GM23248 (cell line): ENCODE data around the gene PAPOLA.

ENCODE experiments used
- EZH2 ChIP-seq: fragments of 200-600 bp; sonication (generic); IDR thresholded peaks from 2 replicates; pipeline ENCODE4 v1.6.1; 2018; ENCODE audit warnings: antibody characterized with exemption, mild to moderate bottlenecking; ENCODE audit not compliant: insufficient read depth, poor library complexity, severe bottlenecking
- EZH2phosphoT487 ChIP-seq: fragments of 200-600 bp; sonication (generic); IDR thresholded peaks from 2 replicates; pipeline ENCODE4 v1.6.1; 2018; ENCODE audit warnings: antibody characterized with exemption, moderate library complexity, mild to moderate bottlenecking, low read depth; ENCODE audit not compliant: insufficient read depth

DNA sequence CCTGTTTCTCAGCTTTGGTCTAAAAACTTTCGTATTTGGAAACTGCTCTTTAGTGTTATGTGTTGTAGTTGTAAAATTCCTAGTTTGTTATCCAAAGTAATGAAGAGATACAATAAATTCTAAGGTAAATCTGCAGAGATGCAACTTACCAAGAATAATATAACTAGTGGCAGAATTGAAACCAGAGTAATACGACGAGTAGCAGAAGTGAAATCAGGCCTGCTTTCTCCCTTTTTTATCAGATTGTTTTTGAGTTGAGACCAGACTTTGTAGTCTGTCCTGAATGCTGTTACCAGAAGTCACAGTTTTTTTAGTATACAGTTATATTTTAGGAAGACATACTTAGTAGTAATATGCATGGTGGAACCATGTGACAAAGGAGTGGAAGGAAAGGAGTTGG is 12.5 kb downstream of the PAPOLA start:
- TF ChIP-seq EZH2 (no peak), EZH2phosphoT487 (no peak)
